GM08714 (cell line): ENCODE measurements around the gene C12orf75.

Experiments used
- H3K4me3 ChIP-seq: fragments of 200-500 bp; sonication (Bioruptor generic); 2 replicates; pipeline ENCODE4 v1.5.1; 2014; ENCODE audit warnings: mild to moderate bottlenecking, low read length, inconsistent platforms
- ZNF274 ChIP-seq: IDR thresholded peaks from 2 replicates; pipeline ENCODE4 v1.6.1; 2012; ENCODE audit warnings: mild to moderate bottlenecking, low read depth, low read length

The C12orf75 gene

GRCh38 chr12:105330283-105330930 lies at the start of gene C12orf75:
C12orf75 (plus strand) TSS chr12:105330691; CDS start chr12:105330892, 201 bp downstream.
- peak within 1 kb of the TSS; percentile 79 for H3K4me3 ChIP-seq
- no peak for TF ChIP-seq ZNF274

DNA sequence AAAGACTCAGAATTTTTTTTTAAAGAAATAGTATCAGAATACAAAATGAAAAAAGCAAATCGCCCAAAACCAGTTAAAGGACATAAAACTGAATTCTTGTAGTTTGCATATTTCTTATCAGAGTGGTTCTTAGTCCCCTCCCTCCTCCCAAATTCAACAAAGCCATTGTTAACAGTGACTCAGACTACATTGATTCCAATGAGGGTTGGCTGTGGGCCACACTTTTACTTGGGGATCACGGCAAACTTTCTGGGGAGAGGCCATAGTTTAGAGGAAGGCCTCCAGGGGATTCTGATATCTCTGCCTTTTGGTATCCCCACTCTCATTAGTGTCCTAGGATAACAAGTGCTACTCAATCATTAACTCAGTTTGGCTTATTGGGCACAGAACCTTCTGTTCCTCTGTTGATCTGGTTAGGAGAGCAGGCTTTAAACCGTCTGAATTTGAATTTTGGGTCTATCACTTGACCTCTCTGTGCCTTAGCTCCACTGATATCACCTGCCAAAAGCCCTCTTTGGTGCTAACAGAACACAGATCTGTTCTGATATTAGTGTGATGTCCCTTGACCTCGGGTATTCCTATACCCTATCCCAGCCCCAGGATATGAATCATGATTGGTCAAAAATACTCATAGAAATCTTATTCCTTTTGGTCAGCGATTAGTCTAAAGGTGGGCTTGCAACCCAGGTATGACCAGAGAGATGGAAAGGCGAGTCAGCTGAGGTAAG lies 49.4 kb upstream of the C12orf75 start:
- no peak for TF ChIP-seq ZNF274
- no peak overlapping the region for H3K4me3 ChIP-seq

GRCh38 chr12:105281694-105282049 lies 48.8 kb upstream of the C12orf75 start:
- H3K4me3 ChIP-seq = no peak overlapping the region
- TF ChIP-seq ZNF274 = no peak

DNA sequence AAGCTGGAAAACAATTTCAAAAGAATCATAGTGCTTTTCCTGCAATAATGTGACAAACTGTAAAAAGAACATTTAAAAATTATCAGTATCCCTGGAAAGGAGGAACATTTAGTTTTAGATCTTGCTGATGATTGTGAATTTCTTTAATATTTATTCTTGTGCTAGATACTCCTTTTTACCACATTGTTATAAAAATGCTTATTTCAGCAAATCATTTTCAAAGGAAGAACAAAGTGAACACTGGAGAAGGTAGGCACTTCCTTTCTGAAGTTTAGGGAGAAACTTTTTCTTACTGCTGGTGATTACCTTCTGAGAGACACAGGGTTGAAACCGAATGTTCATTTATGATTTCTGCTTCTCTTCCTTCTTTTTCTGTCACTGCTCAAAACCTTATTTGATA lies 45.1 kb upstream of the C12orf75 start:
- TF ChIP-seq ZNF274 = no peak
- H3K4me3 ChIP-seq = no peak overlapping the region

GRCh38 chr12:105287408-105287807 lies 43.1 kb upstream of the C12orf75 start:
- H3K4me3 ChIP-seq = no peak overlapping the region
- no peak for TF ChIP-seq ZNF274

GRCh38 chr12:105288311-105288996 lies 42.0 kb upstream of the C12orf75 start:
- no peak for TF ChIP-seq ZNF274
- no peak overlapping the region for H3K4me3 ChIP-seq

DNA sequence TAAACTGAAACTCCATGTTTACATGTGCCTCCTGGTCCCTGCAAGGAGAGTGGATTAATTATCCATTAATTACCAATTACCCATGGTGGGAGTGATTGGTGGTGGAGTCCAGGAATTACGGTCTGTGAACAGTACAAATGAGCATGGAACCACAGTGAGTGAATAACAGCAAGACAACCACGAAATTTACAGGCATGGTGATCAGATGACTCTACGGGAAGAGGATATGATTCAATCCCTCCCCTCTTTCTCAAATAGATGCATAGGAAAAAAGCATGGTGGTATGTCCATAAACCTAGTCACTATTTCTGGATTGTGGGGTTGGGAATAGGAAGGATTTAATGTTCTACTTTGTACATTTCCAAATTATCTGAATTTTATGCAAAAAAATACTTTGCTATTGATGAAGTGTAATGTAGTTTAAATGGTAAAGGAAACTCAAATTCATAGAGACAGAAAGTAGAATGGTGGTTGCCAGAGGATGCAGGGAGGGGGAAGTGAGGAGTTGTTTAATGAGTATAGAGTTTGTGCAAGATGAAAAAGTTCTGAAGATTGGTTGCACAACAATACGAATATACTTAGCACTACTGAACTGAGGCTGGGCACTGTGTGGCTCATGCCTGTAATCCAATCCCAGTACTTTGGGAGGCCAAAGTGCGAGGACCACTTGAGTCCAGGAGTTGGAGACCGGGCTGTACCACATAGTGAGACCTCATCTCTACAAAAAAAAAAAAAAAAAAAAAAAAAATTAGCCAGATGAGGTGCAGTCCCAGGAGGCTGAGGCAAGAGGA lies 41.2 kb upstream of the C12orf75 start:
- TF ChIP-seq ZNF274 = no peak
- H3K4me3 ChIP-seq = no peak overlapping the region

DNA sequence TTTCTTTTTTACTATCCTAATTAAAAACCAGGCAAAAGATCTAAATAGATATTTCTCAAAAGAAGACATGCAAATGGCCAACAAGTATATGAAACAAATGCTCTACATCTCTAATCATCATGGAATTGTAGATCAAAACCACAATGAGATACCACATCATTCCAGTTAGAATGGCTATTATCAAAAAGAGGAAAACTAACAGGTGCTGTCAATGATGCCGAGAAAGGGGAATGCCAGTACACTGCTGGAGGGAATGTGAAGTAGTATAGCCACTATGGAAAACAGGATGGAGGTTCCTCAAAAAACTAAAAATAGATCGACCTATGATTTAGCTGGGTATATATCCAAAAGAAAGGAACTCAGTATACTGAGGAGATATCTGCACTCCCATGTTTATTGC lies 39.0 kb upstream of the C12orf75 start:
- no peak for TF ChIP-seq ZNF274
- no peak overlapping the region for H3K4me3 ChIP-seq

DNA sequence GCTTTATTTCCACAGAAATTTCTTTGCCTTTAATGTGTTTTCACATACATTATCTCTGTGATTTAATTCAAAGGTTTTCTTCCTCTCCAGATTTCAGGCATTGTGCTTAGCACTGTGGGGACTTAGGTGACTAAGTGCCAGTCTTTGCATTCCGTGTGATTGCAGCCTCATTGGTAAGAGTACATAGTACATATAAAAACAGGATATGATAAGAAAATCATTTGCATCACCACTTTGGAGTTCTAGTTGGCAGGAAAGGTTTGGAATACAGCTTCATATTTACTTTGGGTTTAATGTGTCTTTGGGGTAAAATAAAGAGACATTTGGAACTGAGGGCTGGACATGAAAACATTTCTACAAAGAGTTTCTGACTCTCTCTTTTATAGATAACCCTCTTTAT lies 37.8 kb upstream of the C12orf75 start:
- no peak overlapping the region for H3K4me3 ChIP-seq
- TF ChIP-seq ZNF274 = no peak

DNA sequence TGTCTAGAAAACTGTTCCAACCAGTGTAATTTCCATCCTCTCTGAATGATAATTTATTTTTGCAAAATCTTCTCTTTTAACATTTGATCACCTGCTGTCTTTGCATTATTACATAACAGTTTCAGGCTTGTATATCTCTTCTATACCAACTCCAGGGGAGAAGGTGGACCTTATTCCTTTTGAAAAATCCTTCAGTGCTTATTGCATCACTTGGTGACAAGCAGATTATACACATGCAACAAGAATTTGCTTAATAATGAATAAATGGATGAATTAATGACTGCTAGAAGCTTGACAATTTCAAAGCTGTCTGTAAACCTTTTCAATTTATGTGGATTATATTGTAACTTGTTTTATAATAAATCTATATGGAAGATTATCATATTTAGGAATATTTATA lies 37.3 kb upstream of the C12orf75 start:
- no peak overlapping the region for H3K4me3 ChIP-seq
- no peak for TF ChIP-seq ZNF274

GRCh38 chr12:105294161-105294560 lies 36.3 kb upstream of the C12orf75 start:
- TF ChIP-seq ZNF274 = no peak
- no peak overlapping the region for H3K4me3 ChIP-seq

- H3K4me3 ChIP-seq = no peak overlapping the region
- no peak for TF ChIP-seq ZNF274
Observed at GRCh38 chr12:105294886-105295479, 35.5 kb upstream of the C12orf75 start.

GRCh38 chr12:105296116-105297089 lies 34.1 kb upstream of the C12orf75 start:
- TF ChIP-seq ZNF274 = no peak
- H3K4me3 ChIP-seq = no peak overlapping the region

DNA sequence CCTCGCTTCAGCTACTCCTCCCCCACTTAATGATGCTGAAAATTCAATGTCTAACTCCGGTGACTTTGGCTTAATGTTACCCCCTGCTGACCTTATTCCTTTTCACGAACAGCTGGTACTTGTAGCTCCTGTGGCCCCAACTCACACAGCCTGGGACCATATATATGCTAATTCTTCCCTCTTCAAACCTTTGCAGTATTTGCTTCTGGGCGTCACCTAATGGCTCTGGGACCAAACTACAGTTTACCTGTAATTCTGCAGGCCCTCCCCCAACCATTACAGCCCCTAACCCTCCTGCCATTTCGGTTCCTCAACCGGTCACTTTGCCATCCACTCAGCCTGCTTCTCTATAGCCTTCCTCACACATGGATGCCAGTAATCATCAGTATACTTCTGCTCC lies 29.6 kb upstream of the C12orf75 start:
- H3K4me3 ChIP-seq = no peak overlapping the region
- TF ChIP-seq ZNF274 = no peak
